GM18907 (cell line): ENCODE results near the gene LAMA2.

Source experiments
- ATAC-seq: cut with Tn5 transposase; IDR thresholded peaks from one replicate; pipeline ENCODE4 v1.9.1; 2021; ENCODE audit warnings: mild to moderate bottlenecking, moderate library complexity; ENCODE audit not compliant: unreplicated experiment

Gene LAMA2

GRCh38 chr6:129475477-129476247 lies 592.7 kb downstream of the LAMA2 start:
- ATAC-seq, result no peak

- no peak for ATAC-seq
Measured at GRCh38 chr6:129476248-129476564, 593.3 kb downstream of the LAMA2 start.

GRCh38 chr6:129476810-129477209 lies 593.9 kb downstream of the LAMA2 start:
- no peak for ATAC-seq

GRCh38 chr6:129478379-129478778 lies 595.4 kb downstream of the LAMA2 start:
- ATAC-seq, result no peak

GRCh38 chr6:129481706-129482105 lies 598.8 kb downstream of the LAMA2 start:
- no peak for ATAC-seq

- no peak for ATAC-seq
Measured at GRCh38 chr6:129485746-129486145, 602.8 kb downstream of the LAMA2 start.

- no peak for ATAC-seq
Measured at GRCh38 chr6:129486327-129486726, 603.4 kb downstream of the LAMA2 start.

- no peak for ATAC-seq
Measured at GRCh38 chr6:129488313-129488712, 605.4 kb downstream of the LAMA2 start.

GRCh38 chr6:129489215-129489765 lies 606.4 kb downstream of the LAMA2 start:
- ATAC-seq, result no peak

- ATAC-seq, result peak; percentile 92
Measured at GRCh38 chr6:129490521-129491255, 607.8 kb downstream of the LAMA2 start.

- peak; percentile 6 for ATAC-seq
Measured at GRCh38 chr6:129491436-129491835, 608.5 kb downstream of the LAMA2 start.

GRCh38 chr6:129492260-129492659 lies 609.3 kb downstream of the LAMA2 start:
- no peak for ATAC-seq

GRCh38 chr6:129493354-129493902 lies 610.5 kb downstream of the LAMA2 start:
- ATAC-seq, result no peak

GRCh38 chr6:129494099-129494498 lies 611.2 kb downstream of the LAMA2 start:
- no peak for ATAC-seq

GRCh38 chr6:129494586-129494985 lies 611.6 kb downstream of the LAMA2 start:
- ATAC-seq, result no peak

- no peak for ATAC-seq
Measured at GRCh38 chr6:129495652-129496051, 612.7 kb downstream of the LAMA2 start.

GRCh38 chr6:129497481-129498441 lies 614.8 kb downstream of the LAMA2 start:
- ATAC-seq, result no peak

- ATAC-seq, result no peak
Measured at GRCh38 chr6:129498541-129498940, 615.6 kb downstream of the LAMA2 start.

- ATAC-seq, result peak; percentile 75
Measured at GRCh38 chr6:129498950-129499842, 616.3 kb downstream of the LAMA2 start.

GRCh38 chr6:129499843-129500219 lies 616.9 kb downstream of the LAMA2 start:
- ATAC-seq, result no peak
